Endodermal cell (in vitro differentiated cells): ENCODE data around the gene SDK1. TPM values are rescaled to one million over a fixed set of nuclear protein-coding genes. Genes with fewer than 3 reads are reported as not detected.

Source experiments
- DNase-seq: peaks from one replicate; pipeline ENCODE4 v3.0.0-alpha.2; 2017
- H3K27ac ChIP-seq: 2 replicates; pipeline ENCODE4 v1.5.1; 2013; ENCODE audit warnings: mild to moderate bottlenecking, low read depth, low read length, moderate library complexity
- H3K27me3 ChIP-seq: 2 replicates; pipeline ENCODE4 v1.6.1; 2013; ENCODE audit warnings: mild to moderate bottlenecking, low read length, moderate library complexity; ENCODE audit not compliant: insufficient read depth, control insufficient read depth, poor library complexity, severe bottlenecking
- H3K36me3 ChIP-seq: 2 replicates; pipeline ENCODE4 v1.7.0; 2013; ENCODE audit warnings: mild to moderate bottlenecking, low read length, moderate library complexity; ENCODE audit not compliant: control insufficient read depth, insufficient read depth
- H3K4me1 ChIP-seq: one replicate; pipeline ENCODE4 v1.7.0; 2013; ENCODE audit warnings: low read length; ENCODE audit not compliant: control insufficient read depth, insufficient read depth
- H3K4me3 ChIP-seq: 2 replicates; pipeline ENCODE4 v1.5.1; 2013; ENCODE audit warnings: mild to moderate bottlenecking, low read length, moderate library complexity
- H3K9ac ChIP-seq: 2 replicates; pipeline ENCODE4 v1.6.1; 2013; ENCODE audit warnings: mild to moderate bottlenecking, low read length, moderate library complexity; ENCODE audit not compliant: poor library complexity, severe bottlenecking; ENCODE audit errors: extremely low read depth
- H3K9me3 ChIP-seq: 2 replicates; pipeline ENCODE4 v1.6.1; 2013; ENCODE audit warnings: mild to moderate bottlenecking, low read length, moderate library complexity; ENCODE audit not compliant: control insufficient read depth
- H3K27ac Mint-ChIP-seq: 2 replicates; pipeline ENCODE4 v1.8.0; 2020; ENCODE audit warnings: mixed read lengths
- H3K27me3 Mint-ChIP-seq: 2 replicates; pipeline ENCODE4 v1.8.0; 2021; ENCODE audit warnings: mild to moderate bottlenecking, mixed read lengths; ENCODE audit not compliant: insufficient read depth
- H3K36me3 Mint-ChIP-seq: 2 replicates; pipeline ENCODE4 v1.8.0; 2020; ENCODE audit warnings: low read depth, mixed read lengths
- H3K4me1 Mint-ChIP-seq: 2 replicates; pipeline ENCODE4 v1.8.0; 2020; ENCODE audit warnings: mixed read lengths
- H3K4me3 Mint-ChIP-seq: 2 replicates; pipeline ENCODE4 v1.8.0; 2020; ENCODE audit warnings: mild to moderate bottlenecking, moderate library complexity, mixed read lengths
- H3K9me3 Mint-ChIP-seq: 2 replicates; pipeline ENCODE4 v1.8.0; 2020; ENCODE audit warnings: mild to moderate bottlenecking, mixed read lengths
- CTCF ChIP-seq: fragments of 200-600 bp; sonication (generic); conservative IDR thresholded peaks from 2 replicates; pipeline ENCODE4 v1.5.0; 2021; ENCODE audit warnings: antibody characterized with exemption, mild to moderate bottlenecking
- WGBS, 2 experiments: methylation state at CpG; one replicate each; pipeline versions ENCODE4 v1.1.5 to v1.1.7; 2013; ENCODE audit warnings: missing lambda C conversion rate in 2 of 2, mixed read lengths in 1 of 2; ENCODE audit not compliant: insufficient coverage in 1 of 2, insufficient read length in 1 of 2; 5-methylcytosine and 5-hydroxymethylcytosine counted together
- total RNA-seq, 2 donors: library from RNA; stranded (reverse); fragmentation: NEBNext Ultra II Directional in 1 of 2; extraction: Animal tissue kit (Norgen Biotek cat#: 25700) in 1 of 2; gene quantifications; 2 replicates in 1 of 2; 3 replicates in 1 of 2; pipeline ENCODE4 v1.2.1, GENCODE V29; 2021

SDK1 gene
- total RNA-seq, 2 donors from 2014 or later, result 22.7 to 23.1 TPM

DNA sequence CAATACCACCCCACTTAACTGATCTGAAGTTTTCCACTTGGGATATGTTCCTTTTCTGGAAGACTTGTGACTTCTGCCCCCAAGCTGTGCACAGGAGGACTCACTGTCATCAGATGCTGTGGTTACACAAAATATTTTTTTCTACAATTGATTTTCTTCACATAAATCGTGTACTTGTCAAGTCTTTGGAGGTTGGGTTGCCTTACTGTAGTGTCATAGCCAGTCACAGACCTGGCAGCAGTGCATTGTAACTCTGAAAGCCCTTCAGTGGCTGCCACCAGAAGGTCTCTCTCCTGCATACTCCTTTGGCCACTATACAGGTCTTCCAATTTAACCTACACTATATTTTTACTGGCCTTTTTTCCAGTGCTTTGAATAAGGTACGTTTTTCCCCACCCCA lies 73.2 kb downstream of the SDK1 start:
- peaks cover 18% of the 10 kb centered on the region for H3K4me1 Mint-ChIP-seq
- H3K4me3 ChIP-seq, result no peak overlapping the region
- H3K36me3 Mint-ChIP-seq, result no peaks in the 10 kb centered on the region
- no peaks in the 10 kb centered on the region for H3K9me3 ChIP-seq
- no peak overlapping the region for H3K4me3 Mint-ChIP-seq
- WGBS, 2 experiments, result 82 to 86% methylated on average over 1 to 2 of the region's 2 CpGs
- no peak for DNase-seq
- no peak overlapping the region for H3K9ac ChIP-seq
- H3K9me3 Mint-ChIP-seq, result no peaks in the 10 kb centered on the region
- H3K36me3 ChIP-seq, result no peaks in the 10 kb centered on the region
- H3K27me3 Mint-ChIP-seq, result no peaks in the 10 kb centered on the region
- no peak overlapping the region for H3K27ac Mint-ChIP-seq
- H3K27me3 ChIP-seq, result no peaks in the 10 kb centered on the region
- peaks cover 10% of the 10 kb centered on the region for H3K4me1 ChIP-seq
- no peak for TF ChIP-seq CTCF
- H3K27ac ChIP-seq, result no peak overlapping the region

GRCh38 chr7:3378390-3379150 lies 77.5 kb downstream of the SDK1 start:
- Mint-ChIP-seq H3K4me3 (no peak overlapping the region), H3K4me1 (peaks cover 27% of the 10 kb centered on the region), H3K36me3 (no peaks in the 10 kb centered on the region), H3K9me3 (no peaks in the 10 kb centered on the region), H3K27ac (no peak overlapping the region), H3K27me3 (no peaks in the 10 kb centered on the region)
- Histone ChIP-seq H3K4me1 (peaks cover 10% of the 10 kb centered on the region), H3K9ac (no peak overlapping the region), H3K36me3 (no peaks in the 10 kb centered on the region), H3K9me3 (no peaks in the 10 kb centered on the region), H3K27ac (no peak overlapping the region), H3K4me3 (no peak overlapping the region), H3K27me3 (no peaks in the 10 kb centered on the region)
- DNase-seq, result no peak
- TF ChIP-seq CTCF, result no peak
- WGBS, 2 experiments, result 83 to 89% methylated on average over 9 to 18 of the region's 18 CpGs

DNA sequence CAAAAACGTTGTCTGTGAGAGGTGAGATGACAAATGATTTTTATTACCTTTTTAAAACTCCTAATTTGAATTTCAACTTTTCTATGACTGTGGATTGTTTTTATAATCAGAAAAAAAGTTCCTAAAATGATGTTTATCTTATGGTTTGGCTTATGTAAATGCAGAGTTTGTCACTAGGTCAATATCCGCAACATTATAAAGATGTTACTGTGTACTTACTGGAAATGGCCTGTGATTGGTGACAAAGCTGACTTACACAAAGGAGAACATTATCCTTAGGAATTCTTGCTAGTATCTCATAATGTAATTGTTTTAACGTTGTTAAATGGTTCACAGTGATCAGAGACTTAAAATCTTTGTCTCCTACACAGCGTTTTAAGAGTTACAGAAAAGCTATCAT lies 79.0 kb downstream of the SDK1 start:
- no peaks in the 10 kb centered on the region for H3K9me3 ChIP-seq
- DNase-seq, result no peak
- 88 to 91% methylated on average over 2 to 3 of the region's 4 CpGs for WGBS, 2 experiments
- no peaks in the 10 kb centered on the region for H3K27me3 ChIP-seq
- Mint-ChIP-seq H3K27me3 (no peaks in the 10 kb centered on the region), H3K36me3 (no peaks in the 10 kb centered on the region), H3K27ac (no peak overlapping the region), H3K4me3 (no peak overlapping the region), H3K4me1 (peaks cover 27% of the 10 kb centered on the region), H3K9me3 (no peaks in the 10 kb centered on the region)
- no peaks in the 10 kb centered on the region for H3K36me3 ChIP-seq
- H3K4me1 ChIP-seq, result peaks cover 10% of the 10 kb centered on the region
- no peak overlapping the region for H3K27ac ChIP-seq
- no peak overlapping the region for H3K9ac ChIP-seq
- H3K4me3 ChIP-seq, result no peak overlapping the region
- no peak for TF ChIP-seq CTCF
